HL-60 (cell line): ENCODE measurements around the gene RHBDD2.
"Not testable (repeated sequence)": the region's sequence is repeated elsewhere in the genome, so short reads cannot be mapped to it uniquely, and the experiment has no call there.

ENCODE experiments used
- DNase-seq, 2 experiments: peaks; one replicate each; pipeline ENCODE4 v3.0.0-alpha.2; 2010 to 2020; ENCODE audit warnings: low read depth in 1 of 2, low spot score in 1 of 2
- H3K27ac ChIP-seq: fragments of 250-450 bp; sonication (Bioruptor Pico); replicated peaks from 2 replicates; pipeline ENCODE4 v1.5.1; 2020; ENCODE audit warnings: mild to moderate bottlenecking, moderate library complexity
- H3K27me3 ChIP-seq: fragments of 250-450 bp; sonication (Bioruptor Pico); 2 replicates; pipeline ENCODE4 v1.5.1; 2021; ENCODE audit warnings: mild to moderate bottlenecking, moderate library complexity; ENCODE audit not compliant: insufficient read depth, poor library complexity, severe bottlenecking
- H3K4me3 ChIP-seq: replicated peaks from 2 replicates; pipeline ENCODE4 v1.5.1; 2011; ENCODE audit warnings: mild to moderate bottlenecking, control low read depth, low read length; ENCODE audit not compliant: insufficient read depth
- CTCF ChIP-seq: IDR thresholded peaks from one replicate; pipeline ENCODE4 v1.5.1; 2011; ENCODE audit warnings: low read length, control low read depth, inconsistent platforms; ENCODE audit not compliant: insufficient read depth
- GABPA ChIP-seq: IDR thresholded peaks from 2 replicates; pipeline ENCODE4 v1.6.1; 2012; ENCODE audit warnings: low read depth
- POLR2AphosphoS5 ChIP-seq: IDR thresholded peaks from 2 replicates; pipeline ENCODE4 v1.6.1; 2012; ENCODE audit warnings: low read depth
- REST ChIP-seq: IDR thresholded peaks from 2 replicates; pipeline ENCODE4 v1.6.1; 2012; ENCODE audit warnings: low read depth; ENCODE audit not compliant: insufficient replicate concordance
- SPI1 ChIP-seq: IDR thresholded peaks from 2 replicates; pipeline ENCODE4 v1.6.1; 2012; ENCODE audit warnings: low read depth, mild to moderate bottlenecking, borderline replicate concordance

Gene RHBDD2

GRCh38 chr7:75889826-75890225, 11.0 kb downstream of the RHBDD2 start:
- Histone ChIP-seq H3K27ac (no peak overlapping the region), H3K4me3 (no peak overlapping the region), H3K27me3 (no peaks in the 10 kb centered on the region)
- TF ChIP-seq CTCF (no peak), POLR2AphosphoS5 (no peak), SPI1 (no peak), REST (no peak), GABPA (no peak)
- no peak for DNase-seq

GRCh38 chr7:75891237-75891636, 12.4 kb downstream of the RHBDD2 start:
- not testable (repeated sequence) for H3K27me3 ChIP-seq, H3K27ac ChIP-seq, DNase-seq, H3K4me3 ChIP-seq

GRCh38 chr7:75891815-75892411, 13.1 kb downstream of the RHBDD2 start:
- Histone ChIP-seq H3K4me3 (no peak overlapping the region), H3K27ac (no peak overlapping the region), H3K27me3 (no peaks in the 10 kb centered on the region)
- TF ChIP-seq SPI1, result no peak
- TF ChIP-seq REST, result no peak
- TF ChIP-seq CTCF, result no peak
- TF ChIP-seq GABPA, result no peak
- no peak for TF ChIP-seq POLR2AphosphoS5
- no peak for DNase-seq

- H3K4me3 ChIP-seq, result no peak overlapping the region
- H3K27me3 ChIP-seq, result no peaks in the 10 kb centered on the region
- no peak for TF ChIP-seq REST
- TF ChIP-seq POLR2AphosphoS5, result no peak
- no peak for TF ChIP-seq CTCF
- no peak for TF ChIP-seq GABPA
- no peak for TF ChIP-seq SPI1
- no peak overlapping the region for H3K27ac ChIP-seq
- DNase-seq, result no peak
Measured at GRCh38 chr7:75892634-75893272, 13.9 kb downstream of the RHBDD2 start.
